ENCODE measurements around the gene NPAS3. TPM values are rescaled to one million over a fixed set of nuclear protein-coding genes. Genes with fewer than 3 reads are reported as not detected.

NPAS3 gene
- total RNA-seq, 4 donors from 2014 or later: 0.19 to 2.1 (median 1.7) TPM; not detected in 1

GRCh38 chr14:33691907-33692306 is 753.2 kb downstream of the NPAS3 start:
- no peak for TF ChIP-seq POLR2A (IDR thresholded peaks at IDR 0.05)
- no peak for TF ChIP-seq CTCF (IDR thresholded peaks at IDR 0.05)
- no peak for DNase-seq
- Histone ChIP-seq H3K4me3 (no peak overlapping the region), H3K27me3 (no peaks in the 10 kb centered on the region), H3K36me3 (no peaks in the 10 kb centered on the region), H3K4me1 (no peaks in the 10 kb centered on the region), H3K9me3 (no peaks in the 10 kb centered on the region), H3K27ac (no peak overlapping the region)

GRCh38 chr14:33692762-33693161 is 754.1 kb downstream of the NPAS3 start:
- H3K9me3 ChIP-seq: no peaks in the 10 kb centered on the region
- no peak overlapping the region for H3K4me3 ChIP-seq
- TF ChIP-seq POLR2A (IDR thresholded peaks at IDR 0.05) (no peak), CTCF (IDR thresholded peaks at IDR 0.05) (no peak)
- no peak for DNase-seq
- no peaks in the 10 kb centered on the region for H3K27me3 ChIP-seq
- H3K36me3 ChIP-seq: no peaks in the 10 kb centered on the region
- no peaks in the 10 kb centered on the region for H3K4me1 ChIP-seq
- no peak overlapping the region for H3K27ac ChIP-seq

- no peaks in the 10 kb centered on the region for H3K36me3 ChIP-seq
- no peaks in the 10 kb centered on the region for H3K9me3 ChIP-seq
- TF ChIP-seq CTCF (IDR thresholded peaks at IDR 0.05): no peak
- no peak for TF ChIP-seq POLR2A (IDR thresholded peaks at IDR 0.05)
- no peak overlapping the region for H3K4me3 ChIP-seq
- DNase-seq: no peak
- H3K27ac ChIP-seq: no peak overlapping the region
- no peaks in the 10 kb centered on the region for H3K4me1 ChIP-seq
- no peaks in the 10 kb centered on the region for H3K27me3 ChIP-seq
Measured at GRCh38 chr14:33693237-33693636, 754.6 kb downstream of the NPAS3 start.

GRCh38 chr14:33696165-33696564 is 757.5 kb downstream of the NPAS3 start:
- no peak overlapping the region for H3K4me3 ChIP-seq
- no peak for TF ChIP-seq POLR2A (IDR thresholded peaks at IDR 0.05)
- no peak for TF ChIP-seq CTCF (IDR thresholded peaks at IDR 0.05)
- H3K36me3 ChIP-seq: no peaks in the 10 kb centered on the region
- H3K27ac ChIP-seq: no peak overlapping the region
- DNase-seq: no peak
- no peaks in the 10 kb centered on the region for H3K9me3 ChIP-seq
- H3K4me1 ChIP-seq: no peaks in the 10 kb centered on the region
- no peaks in the 10 kb centered on the region for H3K27me3 ChIP-seq

- no peaks in the 10 kb centered on the region for H3K9me3 ChIP-seq
- TF ChIP-seq POLR2A (IDR thresholded peaks at IDR 0.05): no peak
- TF ChIP-seq CTCF (IDR thresholded peaks at IDR 0.05): no peak
Measured at GRCh38 chr14:33699300-33699983, 760.8 kb downstream of the NPAS3 start.

More at GRCh38 chr14:33699300-33699983, 760.8 kb downstream of the NPAS3 start:
- H3K4me1 ChIP-seq: no peaks in the 10 kb centered on the region
- no peak for DNase-seq
- H3K36me3 ChIP-seq: no peaks in the 10 kb centered on the region
- no peak overlapping the region for H3K27ac ChIP-seq
- no peak overlapping the region for H3K4me3 ChIP-seq
- H3K27me3 ChIP-seq: no peaks in the 10 kb centered on the region
